Embryonic facial prominence (tissue), 1 donor: Measurements from ENCODE around the gene CT83.

Experiments
- DNase-seq: peaks from one replicate; pipeline ENCODE4 v3.0.0-alpha.2; 2016; ENCODE audit errors: extremely low spot score

The CT83 gene

DNA sequence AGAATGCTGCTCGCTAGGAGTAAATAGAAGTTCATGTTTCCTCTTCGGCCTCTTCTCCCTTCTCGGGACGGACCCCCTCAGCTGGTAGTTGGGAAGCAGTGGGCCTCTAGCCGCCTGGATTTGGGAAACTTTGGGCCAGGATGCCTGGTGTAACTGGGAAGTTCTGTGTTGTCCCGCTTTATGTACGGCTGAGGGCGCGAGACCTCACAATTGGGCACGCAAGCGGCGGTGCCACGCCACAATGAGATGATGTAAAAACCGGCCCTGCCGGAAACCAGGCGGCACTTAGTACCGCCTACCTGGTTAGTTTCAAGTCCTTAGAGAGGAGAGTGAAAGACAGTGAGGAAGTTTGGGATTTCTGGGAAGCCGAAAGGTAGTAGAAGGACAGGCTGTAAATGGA is at the start of gene CT83:
CT83 (minus strand) TSS at position 155 of the 400 bp plus-strand sequence; CDS start at position 35, 120 bp downstream.
- no peak for DNase-seq

GRCh38 chrX:116499780-116500179 is 37.0 kb upstream of the CT83 start:
- DNase-seq: no peak

DNA sequence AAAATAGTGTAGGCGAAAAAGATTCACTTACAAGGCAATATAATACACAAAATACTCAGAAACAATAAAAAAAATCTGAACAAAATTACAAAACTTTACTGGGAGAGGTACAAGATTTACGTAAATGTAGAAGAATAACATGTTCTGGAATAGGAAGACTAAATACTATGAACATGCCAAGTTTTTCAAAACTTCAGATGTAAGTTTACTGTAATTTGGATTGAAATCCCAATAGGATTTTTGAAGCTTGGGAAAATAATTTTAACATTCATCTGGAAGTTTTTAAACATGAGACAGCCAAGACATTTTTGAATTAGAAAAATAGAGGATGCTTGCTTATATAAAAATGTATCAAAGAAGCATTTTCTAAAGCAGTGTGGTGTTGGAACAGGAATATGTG is 30.5 kb upstream of the CT83 start:
- DNase-seq: no peak

GRCh38 chrX:116490104-116490503 is 27.3 kb upstream of the CT83 start:
- DNase-seq: no peak

GRCh38 chrX:116480059-116480458 is 17.3 kb upstream of the CT83 start:
- no peak for DNase-seq

DNA sequence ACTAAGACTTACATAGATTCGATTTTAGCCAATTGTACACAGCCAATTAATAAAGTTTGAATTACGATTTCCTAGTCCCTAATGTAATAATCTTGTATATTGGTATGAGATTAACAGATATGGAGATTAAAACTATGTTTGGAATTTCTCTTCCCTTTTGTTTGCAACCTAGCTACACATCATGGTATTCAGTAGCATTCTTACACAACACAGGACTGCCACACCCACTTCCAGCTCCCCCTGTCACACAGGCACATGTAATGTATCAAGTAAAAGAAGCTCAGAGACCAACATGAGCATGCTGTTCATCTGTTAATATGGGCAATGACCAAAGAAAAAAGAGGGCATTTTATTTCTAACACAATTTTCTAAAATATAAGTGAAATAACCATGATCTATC is 13.6 kb downstream of the CT83 start:
- no peak for DNase-seq

DNA sequence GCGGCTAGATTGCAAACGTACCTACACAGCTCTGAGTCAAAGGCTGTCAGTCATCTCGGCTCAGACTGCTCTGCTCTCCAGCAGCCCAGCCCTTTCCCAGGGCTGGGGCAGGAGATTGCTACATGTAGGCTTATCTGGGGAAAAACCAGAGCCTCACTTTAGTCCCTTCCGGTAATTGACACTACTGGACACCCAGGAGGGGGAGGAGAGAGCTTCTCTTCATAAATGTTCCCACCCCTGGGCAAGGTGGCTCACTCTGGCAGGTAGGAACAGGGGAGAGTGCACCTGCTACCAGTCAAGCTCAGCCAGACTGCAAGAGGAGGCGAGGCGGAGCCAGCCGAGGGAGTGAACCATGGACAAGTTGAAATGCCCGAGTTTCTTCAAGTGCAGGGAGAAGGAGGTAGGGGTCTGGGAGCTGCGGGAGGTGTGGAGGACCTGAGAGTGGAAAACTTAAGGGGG is 26.4 kb downstream of the CT83 start, which contains the start of gene SLC6A14:
SLC6A14 (plus strand) TSS at position 249 of the 459 bp plus-strand sequence; CDS start at position 353, 104 bp downstream.
- DNase-seq: no peak

DNA sequence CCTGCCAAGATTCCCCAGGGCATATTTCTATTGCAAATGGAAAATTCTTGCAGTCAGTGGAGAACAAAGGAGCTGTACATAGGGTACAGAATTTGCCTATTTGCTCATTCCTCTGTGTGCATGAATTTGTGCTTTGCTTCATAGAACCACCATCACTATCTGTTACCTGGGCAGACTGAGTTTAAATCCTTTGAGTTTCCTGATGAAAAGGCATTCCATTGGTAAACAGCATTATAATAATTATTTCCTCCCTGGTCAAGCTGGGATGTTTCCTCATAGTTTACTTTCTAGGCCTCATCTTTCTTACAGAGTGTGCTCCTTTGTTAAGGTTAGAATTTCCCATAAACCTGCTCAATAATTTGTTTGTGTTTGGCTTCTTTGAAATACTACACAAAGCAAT is 27.2 kb downstream of the CT83 start:
- no peak for DNase-seq

DNA sequence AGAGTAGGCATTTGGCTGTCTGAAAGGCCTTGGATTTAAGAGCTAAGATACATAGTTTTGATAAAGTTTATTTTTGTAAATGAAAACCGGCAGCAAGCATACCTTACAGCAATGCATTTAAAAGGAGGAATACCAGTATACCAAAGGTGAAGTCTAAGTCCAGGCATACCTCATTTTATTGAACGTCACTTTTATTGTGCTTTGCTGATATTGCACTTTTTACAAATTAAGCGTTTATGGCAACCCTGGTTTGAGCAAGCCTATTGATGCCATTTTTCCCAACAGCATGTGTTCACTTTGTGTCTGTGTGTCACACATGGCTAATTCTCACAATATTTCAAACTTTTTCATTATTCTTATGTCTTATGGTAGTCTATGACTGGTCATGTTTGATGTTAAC is 34.8 kb downstream of the CT83 start:
- DNase-seq: no peak

- DNase-seq: no peak
These were observed 44.8 kb downstream of the CT83 start for GRCh38 chrX:116417968-116418367.

DNA sequence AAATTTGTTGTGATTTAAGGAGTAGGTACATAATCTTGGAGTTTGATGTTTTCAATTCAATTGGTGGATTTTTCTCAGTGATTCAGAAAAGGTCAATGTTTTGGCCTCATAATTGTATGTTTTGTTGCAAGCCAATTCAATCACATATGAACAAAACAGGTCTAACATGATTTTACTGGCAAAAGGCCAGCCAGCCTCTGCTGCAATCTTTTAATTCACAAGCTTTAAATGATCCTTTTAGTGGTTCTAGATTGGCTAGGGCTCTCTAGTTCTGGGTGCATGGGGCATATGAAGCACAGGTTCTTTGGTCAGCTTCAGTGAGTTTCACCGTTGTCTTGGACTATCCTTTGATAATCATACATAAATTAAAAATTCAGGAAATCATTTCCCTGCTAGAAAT is 45.6 kb downstream of the CT83 start:
- no peak for DNase-seq

- DNase-seq: no peak
These were observed 49.5 kb downstream of the CT83 start for GRCh38 chrX:116413273-116413672.
